Measurements from ENCODE around the gene FAM168A. TPM values are rescaled to one million over a fixed set of nuclear protein-coding genes. Genes with fewer than 3 reads are reported as not detected.

Gene FAM168A
- total and polyA plus RNA-seq, 4 donors, result 4.8 to 14.6 (median 9.1) TPM

- no peak overlapping the region for H3K4me3 ChIP-seq (ENCODE audit: low read depth in 1 of 3, low read length in 3 of 3)
- no peaks in the 10 kb centered on the region for H3K9me3 ChIP-seq (ENCODE audit: control insufficient read depth in 4 of 4, low read length in 3 of 4)
- WGBS, result 90% methylated on average over 24 of the region's 24 CpGs
- H3K36me3 ChIP-seq (ENCODE audit: control insufficient read depth in 4 of 4, insufficient read depth in 3 of 4, low read depth in 1 of 4, low read length in 3 of 4), result no peaks in the 10 kb centered on the region
- no peaks in the 10 kb centered on the region for H3K27me3 ChIP-seq (ENCODE audit: control insufficient read depth in 4 of 4, insufficient read depth in 4 of 4, low read length in 3 of 4)
- no peaks in the 10 kb centered on the region for H3K4me1 ChIP-seq (ENCODE audit: control insufficient read depth in 4 of 4, insufficient read depth in 4 of 4, low read length in 3 of 4)
- DNase-seq (ENCODE audit: low spot score), result no peak
- no peak overlapping the region for H3K9ac ChIP-seq (ENCODE audit: low read depth in 1 of 2, low read length in 2 of 2)
- H3K27ac ChIP-seq (ENCODE audit: low read depth in 1 of 2, low read length in 2 of 2), result no peak overlapping the region
- TF ChIP-seq TAF1 (conservative IDR thresholded peaks at IDR 0.05), result no peak
- no peak for TF ChIP-seq RXRA (IDR thresholded peaks at IDR 0.05)
- TF ChIP-seq GABPA (IDR thresholded peaks at IDR 0.05 in 1 of 2, conservative IDR thresholded peaks at IDR 0.05 in 1 of 2), result no peak
These were observed 232.3 kb downstream of the FAM168A start for GRCh38 chr11:73365352-73366264.

GRCh38 chr11:73363147-73363546 lies 234.8 kb downstream of the FAM168A start:
- H3K36me3 ChIP-seq (ENCODE audit: control insufficient read depth in 4 of 4, insufficient read depth in 3 of 4, low read depth in 1 of 4, low read length in 3 of 4), result no peaks in the 10 kb centered on the region
- H3K27ac ChIP-seq (ENCODE audit: low read depth in 1 of 2, low read length in 2 of 2), result no peak overlapping the region

GRCh38 chr11:73361953-73362776 lies 235.7 kb downstream of the FAM168A start:
- Histone ChIP-seq H3K36me3 (ENCODE audit: control insufficient read depth in 4 of 4, insufficient read depth in 3 of 4, low read depth in 1 of 4, low read length in 3 of 4) (no peaks in the 10 kb centered on the region), H3K4me1 (ENCODE audit: control insufficient read depth in 4 of 4, insufficient read depth in 4 of 4, low read length in 3 of 4) (no peaks in the 10 kb centered on the region), H3K9me3 (ENCODE audit: control insufficient read depth in 4 of 4, low read length in 3 of 4) (no peaks in the 10 kb centered on the region), H3K4me3 (ENCODE audit: low read depth in 1 of 3, low read length in 3 of 3) (no peak overlapping the region), H3K27ac (ENCODE audit: low read depth in 1 of 2, low read length in 2 of 2) (no peak overlapping the region), H3K27me3 (ENCODE audit: control insufficient read depth in 4 of 4, insufficient read depth in 4 of 4, low read length in 3 of 4) (no peaks in the 10 kb centered on the region), H3K9ac (ENCODE audit: low read depth in 1 of 2, low read length in 2 of 2) (no peak overlapping the region)
- no peak for TF ChIP-seq SP1 (IDR thresholded peaks at IDR 0.05)
- TF ChIP-seq CTCF (IDR thresholded peaks at IDR 0.05; ENCODE audit: low read depth, low read length, missing input control), result no peak
- no peak for DNase-seq (ENCODE audit: low spot score)
- WGBS, result 85% methylated on average over 70 of the region's 70 CpGs

More at GRCh38 chr11:73363147-73363546, 234.8 kb downstream of the FAM168A start:
- WGBS, result 95% methylated on average over 9 of the region's 9 CpGs
- Histone ChIP-seq H3K9me3 (ENCODE audit: control insufficient read depth in 4 of 4, low read length in 3 of 4) (no peaks in the 10 kb centered on the region), H3K9ac (ENCODE audit: low read depth in 1 of 2, low read length in 2 of 2) (no peak overlapping the region), H3K4me3 (ENCODE audit: low read depth in 1 of 3, low read length in 3 of 3) (no peak overlapping the region), H3K4me1 (ENCODE audit: control insufficient read depth in 4 of 4, insufficient read depth in 4 of 4, low read length in 3 of 4) (no peaks in the 10 kb centered on the region), H3K27me3 (ENCODE audit: control insufficient read depth in 4 of 4, insufficient read depth in 4 of 4, low read length in 3 of 4) (no peaks in the 10 kb centered on the region)
- no peak for DNase-seq (ENCODE audit: low spot score)
- TF ChIP-seq HNF4A (conservative IDR thresholded peaks at IDR 0.05) (no peak), NR2F2 (IDR thresholded peaks at IDR 0.05) (no peak), FOXA1 (IDR thresholded peaks at IDR 0.05) (no peak), ZBTB33 (IDR thresholded peaks at IDR 0.05) (no peak), RXRA (IDR thresholded peaks at IDR 0.05) (no peak), EGR1 (IDR thresholded peaks at IDR 0.05; ENCODE audit: low read depth in 2 of 2) (no peak), RAD21 (IDR thresholded peaks at IDR 0.05) (no peak), SP1 (IDR thresholded peaks at IDR 0.05) (no peak), MAX (IDR thresholded peaks at IDR 0.05) (no peak), JUND (IDR thresholded peaks at IDR 0.05) (no peak), TAF1 (conservative IDR thresholded peaks at IDR 0.05) (no peak)

All from liver (tissue), 9 donors.